GM19351 (cell line): ENCODE data around the gene STAB1.

ENCODE experiments used
- ATAC-seq: cut with Tn5 transposase; IDR thresholded peaks from one replicate; pipeline ENCODE4 v1.9.1; 2021; ENCODE audit warnings: mild to moderate bottlenecking, moderate library complexity; ENCODE audit not compliant: unreplicated experiment

Gene STAB1

GRCh38 chr3:52561028-52561747 lies 66.0 kb downstream of the STAB1 start:
- ATAC-seq: no peak

- no peak for ATAC-seq
These were observed 68.8 kb downstream of the STAB1 start for GRCh38 chr3:52563984-52564383.

- ATAC-seq: no peak
These were observed 72.9 kb downstream of the STAB1 start for GRCh38 chr3:52568069-52568468.

- ATAC-seq: no peak
These were observed 74.9 kb downstream of the STAB1 start for GRCh38 chr3:52570076-52570475.

- ATAC-seq: no peak
These were observed 77.1 kb downstream of the STAB1 start for GRCh38 chr3:52572221-52572620.
